VCaP (cell line): Measurements from ENCODE around the gene FRAS1.

Experiments
- H3K27ac ChIP-seq: fragments of 450-650 bp; 2 replicates; pipeline ENCODE4 v1.5.1; 2017
- TF ChIP-seq, protein P1 (sequence below): fragments of 450-650 bp; conservative IDR thresholded peaks from 2 replicates; pipeline ENCODE4 v1.5.1; 2017; ENCODE audit warnings: mild to moderate bottlenecking, moderate library complexity

The FRAS1 gene

DNA sequence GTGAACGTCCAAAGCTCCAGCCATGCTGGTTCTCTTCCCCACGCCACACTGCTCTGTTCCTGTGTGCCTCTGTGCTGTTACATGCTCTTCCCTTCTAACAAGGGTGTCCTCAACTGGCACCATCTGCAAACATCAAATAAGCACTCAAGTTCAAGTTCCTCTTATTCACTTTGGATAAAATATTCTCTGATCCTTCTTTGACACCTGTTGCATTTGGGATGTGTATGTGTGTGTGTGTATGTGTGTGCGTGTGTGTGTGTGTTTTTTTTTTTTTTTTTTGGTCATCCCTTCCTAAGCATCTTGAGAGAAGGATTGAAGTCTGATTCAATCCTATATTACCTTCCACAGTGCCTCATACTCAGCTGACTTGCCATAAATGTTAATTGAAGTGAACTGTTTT is 290.4 kb downstream of the FRAS1 start:
- H3K27ac ChIP-seq, result no peak overlapping the region
- TF ChIP-seq, protein P1, sequence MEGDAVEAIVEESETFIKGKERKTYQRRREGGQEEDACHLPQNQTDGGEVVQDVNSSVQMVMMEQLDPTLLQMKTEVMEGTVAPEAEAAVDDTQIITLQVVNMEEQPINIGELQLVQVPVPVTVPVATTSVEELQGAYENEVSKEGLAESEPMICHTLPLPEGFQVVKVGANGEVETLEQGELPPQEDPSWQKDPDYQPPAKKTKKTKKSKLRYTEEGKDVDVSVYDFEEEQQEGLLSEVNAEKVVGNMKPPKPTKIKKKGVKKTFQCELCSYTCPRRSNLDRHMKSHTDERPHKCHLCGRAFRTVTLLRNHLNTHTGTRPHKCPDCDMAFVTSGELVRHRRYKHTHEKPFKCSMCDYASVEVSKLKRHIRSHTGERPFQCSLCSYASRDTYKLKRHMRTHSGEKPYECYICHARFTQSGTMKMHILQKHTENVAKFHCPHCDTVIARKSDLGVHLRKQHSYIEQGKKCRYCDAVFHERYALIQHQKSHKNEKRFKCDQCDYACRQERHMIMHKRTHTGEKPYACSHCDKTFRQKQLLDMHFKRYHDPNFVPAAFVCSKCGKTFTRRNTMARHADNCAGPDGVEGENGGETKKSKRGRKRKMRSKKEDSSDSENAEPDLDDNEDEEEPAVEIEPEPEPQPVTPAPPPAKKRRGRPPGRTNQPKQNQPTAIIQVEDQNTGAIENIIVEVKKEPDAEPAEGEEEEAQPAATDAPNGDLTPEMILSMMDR, result no peak

DNA sequence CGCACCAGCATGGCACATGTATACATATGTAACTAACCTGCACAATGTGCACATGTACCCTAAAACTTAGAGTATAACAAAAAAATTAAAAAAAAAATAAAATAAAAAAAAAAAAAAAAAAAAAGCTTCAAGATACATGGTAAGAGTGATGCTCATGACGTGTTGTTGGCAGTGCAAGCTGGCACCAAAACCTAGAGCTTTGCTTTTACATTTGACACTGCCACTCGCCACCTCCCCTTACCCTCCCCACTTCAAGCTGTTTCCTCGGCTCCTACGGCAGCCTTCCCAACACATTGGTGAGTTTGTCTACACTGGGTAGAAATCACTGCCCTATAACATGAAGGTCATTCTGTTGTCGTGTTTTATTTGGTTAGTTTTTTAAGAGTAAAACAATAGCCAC is 296.8 kb downstream of the FRAS1 start:
- no peak overlapping the region for H3K27ac ChIP-seq
- TF ChIP-seq, protein P1, result no peak

DNA sequence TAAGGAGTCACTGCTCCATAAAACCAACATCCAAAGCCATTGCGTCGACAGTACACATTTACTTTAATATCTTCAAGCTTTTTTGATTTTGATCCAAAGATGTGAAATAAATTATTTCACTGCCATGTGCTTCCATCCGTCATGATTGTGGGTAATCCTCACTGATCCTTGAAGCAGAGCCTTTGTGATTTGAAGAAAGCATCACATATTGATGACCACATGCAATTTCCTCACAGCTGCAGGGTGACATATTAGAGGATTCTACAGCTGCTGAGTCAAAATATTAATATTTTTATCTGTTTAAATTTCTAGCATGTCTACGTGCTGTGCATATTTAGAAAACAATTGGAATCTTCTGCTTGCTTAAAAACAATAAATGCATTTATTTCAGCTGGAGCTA is 297.7 kb downstream of the FRAS1 start:
- TF ChIP-seq, protein P1, result no peak
- no peak overlapping the region for H3K27ac ChIP-seq

DNA sequence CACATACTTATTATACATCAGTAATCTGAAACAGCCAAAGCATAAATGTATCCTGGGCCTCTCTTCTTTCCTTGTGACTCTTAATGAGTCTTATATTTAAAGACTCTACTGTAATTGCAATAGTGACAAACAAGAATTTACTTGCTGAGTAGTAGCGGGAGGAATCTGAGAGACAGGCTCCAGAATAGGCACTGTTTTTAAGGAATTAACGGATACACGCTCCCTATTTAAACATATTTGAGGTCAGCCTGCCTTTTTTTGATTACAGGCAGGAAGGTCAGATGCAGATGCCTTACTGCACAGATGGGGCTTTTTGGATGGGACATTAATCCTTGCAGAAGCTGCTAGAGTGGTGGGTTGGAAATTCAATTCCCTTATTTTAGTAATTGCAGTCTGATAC is 298.2 kb downstream of the FRAS1 start:
- TF ChIP-seq, protein P1, result no peak
- H3K27ac ChIP-seq, result no peak overlapping the region

DNA sequence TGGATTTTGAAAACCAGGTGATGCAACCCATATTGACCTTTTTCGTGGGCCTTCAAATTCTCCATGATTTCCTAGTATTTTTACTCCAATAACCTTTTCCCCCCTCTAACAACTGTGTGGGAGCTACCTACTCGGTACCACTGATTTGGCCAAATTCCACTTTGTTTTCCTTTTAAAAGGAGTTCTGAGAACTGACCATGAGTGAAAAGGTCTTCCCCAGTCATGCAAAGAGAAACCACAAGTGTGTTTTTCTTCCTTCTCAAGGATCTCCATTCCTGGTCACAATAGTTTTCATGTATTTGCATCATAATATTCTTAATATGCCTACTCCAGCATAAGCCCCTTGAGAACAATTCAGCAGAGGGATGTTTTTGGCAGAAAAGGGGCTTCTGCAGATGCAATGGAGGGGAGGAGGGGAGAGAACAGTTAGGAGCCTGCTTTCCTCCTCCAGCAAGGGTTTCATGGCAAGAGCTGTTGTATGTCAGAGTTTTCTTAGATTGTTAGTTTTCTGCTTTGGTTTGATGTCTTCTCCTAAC is 299.2 kb downstream of the FRAS1 start:
- TF ChIP-seq, protein P1, result no peak
- no peak overlapping the region for H3K27ac ChIP-seq

DNA sequence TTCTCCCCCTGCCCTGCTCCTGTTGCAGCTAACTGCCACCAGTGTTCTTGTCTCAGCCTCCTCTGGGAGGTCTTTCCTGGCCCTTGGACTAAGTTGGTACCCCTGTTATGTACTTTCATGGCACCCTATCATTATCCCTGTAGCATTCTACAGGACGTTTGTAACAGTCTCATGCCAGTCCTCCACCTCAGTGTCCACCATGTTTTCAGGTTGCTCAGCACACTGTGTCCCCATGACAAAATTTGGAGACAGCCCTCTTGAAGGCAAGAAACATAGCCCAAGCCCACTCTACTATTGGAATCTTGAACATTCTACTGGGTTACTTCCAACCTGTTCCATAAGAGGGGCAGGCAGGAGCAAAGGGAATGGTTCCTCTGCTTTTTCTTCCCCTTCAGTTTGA is 300.0 kb downstream of the FRAS1 start:
- TF ChIP-seq, protein P1, result no peak
- no peak overlapping the region for H3K27ac ChIP-seq

DNA sequence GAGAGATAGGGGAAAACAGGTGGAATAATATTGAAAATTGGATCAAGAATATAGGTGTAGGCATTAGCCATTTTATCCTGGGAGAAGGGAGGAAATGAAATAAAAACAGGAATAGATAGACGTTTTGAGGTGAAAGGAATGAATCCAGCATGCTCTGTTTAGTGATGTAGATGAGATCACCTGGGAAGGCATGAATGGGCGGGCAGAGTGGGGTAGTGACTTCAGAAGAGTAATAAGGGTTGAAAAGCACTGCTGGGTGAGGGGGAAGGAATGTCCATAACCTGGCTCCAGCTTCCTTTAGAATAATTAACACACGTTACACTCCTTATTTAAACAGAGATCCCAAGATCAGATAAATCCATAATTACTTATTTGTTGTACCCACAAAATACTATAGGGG is 303.3 kb downstream of the FRAS1 start:
- TF ChIP-seq, protein P1, result no peak
- no peak overlapping the region for H3K27ac ChIP-seq
